Renal cortical epithelial cell (primary cell): ENCODE data around the gene ANKS4B. TPM values are rescaled to one million over a fixed set of nuclear protein-coding genes. Genes with fewer than 3 reads are reported as not detected.
"Not testable (repeated sequence)": the region's sequence is repeated elsewhere in the genome, so short reads cannot be mapped to it uniquely, and the experiment has no call there.

Experiments
- DNase-seq: peaks from one replicate; pipeline ENCODE4 v3.0.0-alpha.2; 2011; ENCODE audit warnings: low read depth
- total RNA-seq: library from RNA; depleted of rRNA; stranded (reverse); fragments of >200 nt; gene quantifications from 2 replicates; pipeline ENCODE4 v1.2.3, GENCODE V29; 2014

ANKS4B gene
- total RNA-seq, 1 donor from 2014 or later = not detected

- no peak for DNase-seq
These were observed 29.5 kb downstream of the ANKS4B start for GRCh38 chr16:21262779-21263639.

- DNase-seq = peak; percentile 88
These were observed 30.4 kb downstream of the ANKS4B start for GRCh38 chr16:21263640-21264570.

GRCh38 chr16:21264571-21265036 lies 31.1 kb downstream of the ANKS4B start:
- no peak for DNase-seq

GRCh38 chr16:21265104-21265837 lies 31.8 kb downstream of the ANKS4B start:
- peak; percentile 91 for DNase-seq

- DNase-seq = no peak
These were observed 33.8 kb downstream of the ANKS4B start for GRCh38 chr16:21267298-21267697.

- no peak for DNase-seq
These were observed 34.7 kb downstream of the ANKS4B start for GRCh38 chr16:21268236-21268635.

GRCh38 chr16:21272253-21272652 lies 38.8 kb downstream of the ANKS4B start:
- DNase-seq = no peak

- not testable (repeated sequence) for DNase-seq
These were observed 39.3 kb downstream of the ANKS4B start for GRCh38 chr16:21272763-21273162.

GRCh38 chr16:21274172-21274726 lies 40.8 kb downstream of the ANKS4B start:
- no peak for DNase-seq

GRCh38 chr16:21275529-21275928 lies 42.0 kb downstream of the ANKS4B start:
- DNase-seq = no peak

GRCh38 chr16:21276090-21276489 lies 42.6 kb downstream of the ANKS4B start:
- no peak for DNase-seq

- DNase-seq = no peak
These were observed 43.8 kb downstream of the ANKS4B start for GRCh38 chr16:21277045-21277926.

- DNase-seq = peak; percentile 12
These were observed 44.6 kb downstream of the ANKS4B start, which contains the start of gene CRYM for GRCh38 chr16:21277927-21278706. CRYM (minus strand) TSS chr16:21278290; CDS start chr16:21278251, 39 bp downstream.

- no peak for DNase-seq
These were observed 46.0 kb downstream of the ANKS4B start for GRCh38 chr16:21279501-21279900.

GRCh38 chr16:21281698-21282389 lies 48.3 kb downstream of the ANKS4B start:
- DNase-seq = no peak

GRCh38 chr16:21283521-21284289 lies 50.2 kb downstream of the ANKS4B start:
- no peak for DNase-seq

- DNase-seq = no peak
These were observed 50.9 kb downstream of the ANKS4B start for GRCh38 chr16:21284414-21284813.

- DNase-seq = no peak
These were observed 51.8 kb downstream of the ANKS4B start for GRCh38 chr16:21285314-21285713.
